Islet of Langerhans (tissue), 1 donor: ENCODE measurements around the gene HOXD12.

ENCODE experiments used
- FAIRE-seq: peaks from one replicate; lab custom pipeline; 2011; peaks lifted over from hg19 to GRCh38; lab: Jason Lieb, UNC

Gene HOXD12

DNA sequence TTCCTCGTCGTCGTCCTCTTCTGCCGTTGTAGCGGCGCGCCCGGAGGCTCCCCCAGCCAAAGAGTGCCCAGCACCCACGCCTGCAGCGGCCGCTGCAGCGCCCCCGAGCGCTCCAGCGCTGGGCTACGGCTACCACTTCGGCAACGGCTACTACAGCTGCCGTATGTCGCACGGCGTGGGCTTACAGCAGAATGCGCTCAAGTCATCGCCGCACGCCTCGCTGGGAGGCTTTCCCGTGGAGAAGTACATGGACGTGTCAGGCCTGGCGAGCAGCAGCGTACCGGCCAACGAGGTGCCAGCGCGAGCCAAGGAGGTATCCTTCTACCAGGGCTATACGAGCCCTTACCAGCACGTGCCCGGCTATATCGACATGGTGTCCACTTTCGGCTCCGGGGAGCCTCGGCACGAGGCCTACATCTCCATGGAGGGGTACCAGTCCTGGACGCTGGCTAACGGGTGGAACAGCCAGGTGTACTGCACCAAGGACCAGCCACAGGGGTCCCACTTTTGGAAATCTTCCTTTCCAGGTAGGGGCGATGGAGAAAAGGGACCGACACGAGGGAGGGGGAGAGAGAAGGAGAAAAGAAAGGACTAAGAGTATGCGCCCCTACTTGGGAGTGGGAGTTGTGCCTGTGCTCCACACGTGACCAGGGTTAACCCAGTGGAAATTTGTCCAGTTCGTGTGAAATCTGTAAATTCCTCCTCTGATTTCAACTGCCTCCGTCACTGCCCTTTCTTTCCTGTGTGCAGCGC is 6.3 kb upstream of the HOXD12 start:
- no peak for FAIRE-seq

DNA sequence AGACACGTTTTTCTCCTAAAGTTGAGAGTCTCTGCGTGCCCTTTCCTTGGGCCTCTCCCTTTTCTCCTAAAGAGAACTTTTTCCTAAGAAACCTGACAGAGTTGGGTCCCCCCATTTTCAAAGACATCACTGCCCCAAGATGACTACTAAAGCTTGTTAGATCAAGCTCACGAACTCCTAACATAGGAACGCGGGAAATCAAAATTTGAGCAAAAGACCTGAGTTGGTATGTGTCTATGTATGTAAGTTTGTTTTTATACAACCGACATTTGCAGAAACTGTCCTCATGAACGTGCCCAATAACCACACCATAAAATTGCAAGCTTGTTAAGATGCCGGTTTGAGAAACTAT is 5.7 kb upstream of the HOXD12 start:
- FAIRE-seq: no peak

DNA sequence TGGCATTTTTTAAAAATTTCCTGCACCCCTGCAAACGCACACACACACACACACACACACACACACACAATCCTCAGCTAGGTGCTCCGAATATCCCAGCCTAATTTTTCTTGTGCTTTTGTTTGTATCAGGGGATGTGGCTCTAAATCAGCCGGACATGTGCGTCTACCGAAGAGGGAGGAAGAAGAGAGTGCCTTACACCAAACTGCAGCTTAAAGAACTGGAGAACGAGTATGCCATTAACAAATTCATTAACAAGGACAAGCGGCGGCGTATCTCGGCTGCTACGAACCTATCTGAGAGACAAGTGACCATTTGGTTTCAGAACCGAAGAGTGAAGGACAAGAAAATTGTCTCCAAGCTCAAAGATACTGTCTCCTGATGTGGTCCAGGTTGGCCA is 5.2 kb upstream of the HOXD12 start:
- no peak for FAIRE-seq

DNA sequence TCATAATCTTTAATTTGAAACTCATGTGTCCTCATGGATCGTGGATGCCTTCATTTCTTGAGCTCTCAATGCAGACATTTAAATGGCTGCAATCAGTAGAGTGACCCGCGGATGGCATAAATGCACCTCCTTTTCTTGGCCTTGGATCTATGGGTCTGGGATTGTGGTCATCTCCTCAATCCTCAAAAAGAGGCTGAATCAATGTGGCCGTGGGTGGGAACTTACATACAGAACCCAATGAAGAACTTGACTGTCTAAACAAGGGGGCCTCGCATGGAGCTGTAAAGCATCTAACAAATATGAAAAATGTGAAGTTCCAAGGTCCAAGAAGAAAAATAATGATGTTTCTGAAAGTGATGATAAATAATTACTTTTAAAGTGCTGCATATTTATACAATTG is 4.2 kb upstream of the HOXD12 start:
- FAIRE-seq: no peak

DNA sequence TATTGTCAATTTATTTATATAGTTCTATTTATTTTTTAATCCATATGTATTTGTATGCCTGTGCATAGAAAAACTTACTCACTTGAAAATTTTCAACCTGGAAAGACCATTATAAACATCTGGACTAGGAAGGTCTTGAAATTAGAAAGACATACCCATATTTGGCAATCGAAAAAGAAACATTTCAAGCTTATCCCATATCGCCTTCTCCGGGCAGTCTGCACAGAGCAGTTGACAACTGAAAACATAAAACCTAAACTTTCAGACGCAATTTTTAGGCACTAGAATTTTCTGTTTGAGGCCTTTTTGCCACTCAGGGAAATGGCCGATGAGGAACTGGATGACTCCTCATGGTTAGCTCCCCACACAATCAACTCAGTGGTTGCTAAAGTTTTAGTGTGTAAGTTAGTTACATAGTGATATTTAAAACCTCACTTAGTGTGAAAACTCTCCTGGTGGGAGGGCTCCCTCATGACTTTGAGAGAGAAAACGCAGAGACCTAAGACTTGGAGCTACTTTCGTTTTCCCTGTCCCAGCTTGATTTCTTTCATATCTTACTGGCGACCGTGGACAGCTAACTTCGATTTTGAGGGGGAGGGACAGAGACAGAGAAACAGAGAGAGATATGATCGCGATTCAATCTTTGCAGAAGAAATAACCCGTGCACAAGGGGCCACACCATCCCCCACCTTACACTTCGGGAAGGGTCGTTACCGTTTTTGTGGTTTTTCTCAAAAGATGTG is 3.2 kb upstream of the HOXD12 start:
- FAIRE-seq: no peak

DNA sequence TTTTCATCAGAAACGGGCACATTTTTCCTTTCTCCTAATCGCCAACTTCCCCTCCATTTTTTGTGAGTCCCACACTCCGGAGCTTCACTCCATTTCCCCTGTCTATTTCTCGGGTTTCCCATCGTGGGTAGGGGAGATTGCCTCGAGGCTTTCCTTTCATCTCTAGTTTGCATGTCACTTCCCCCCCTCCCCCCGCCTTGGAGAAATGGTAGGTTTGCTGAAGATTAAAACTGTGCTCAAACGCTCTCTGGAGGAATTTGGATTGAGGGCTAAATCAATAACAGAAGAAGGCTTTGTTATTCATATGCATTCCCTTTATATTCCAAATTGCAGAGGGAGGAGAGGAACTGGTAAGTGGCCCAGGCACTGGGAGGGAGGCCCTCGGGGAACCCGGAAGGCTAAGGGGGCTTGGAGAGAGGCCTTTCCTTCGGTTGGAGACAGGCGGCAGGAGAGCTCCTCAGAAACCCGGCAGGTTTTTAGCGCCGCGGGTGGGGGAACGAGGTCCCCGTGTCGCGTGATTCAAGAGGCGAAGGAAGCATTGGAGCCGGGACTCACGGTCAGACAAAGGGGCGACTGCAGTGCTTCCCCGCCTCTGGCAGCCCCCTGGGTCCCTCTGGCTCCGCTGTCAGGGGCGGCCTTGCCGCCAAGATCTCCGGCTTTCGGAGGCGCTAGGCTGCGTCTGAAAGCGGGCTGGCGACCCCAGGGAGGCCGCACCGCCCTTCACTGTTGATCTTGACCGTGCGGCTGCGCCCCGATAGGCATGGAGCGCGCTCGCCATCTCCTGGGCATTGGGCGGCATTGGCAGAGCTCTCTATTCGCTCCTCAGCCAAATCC is 2.4 kb upstream of the HOXD12 start:
- FAIRE-seq: no peak

DNA sequence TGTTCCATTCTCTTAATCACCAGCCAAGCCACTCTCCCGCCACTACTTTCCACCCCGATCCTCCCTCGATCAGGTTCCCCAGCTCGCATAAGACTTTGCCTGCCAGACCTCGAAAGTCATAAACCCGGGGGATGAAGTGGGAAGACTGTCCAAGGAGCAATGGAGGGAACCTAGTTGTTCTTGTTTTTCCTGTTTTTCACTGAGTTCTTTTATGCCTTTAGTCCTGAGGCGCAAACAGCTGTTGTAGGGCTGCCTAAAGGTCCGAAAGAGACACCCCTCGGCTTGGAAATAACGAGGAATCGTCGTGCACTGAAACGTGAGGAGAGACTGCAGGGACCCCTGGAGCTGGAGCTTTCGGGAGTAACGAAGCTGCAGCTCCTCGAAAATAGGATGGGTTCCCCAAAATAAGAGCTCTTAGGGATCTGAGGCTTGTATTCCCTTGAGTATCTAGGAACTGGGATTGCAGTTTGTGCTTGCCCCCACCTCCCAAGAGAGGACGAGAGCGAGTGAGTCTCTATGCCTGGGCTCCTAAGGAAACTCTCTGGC is 1.7 kb upstream of the HOXD12 start:
- no peak for FAIRE-seq

DNA sequence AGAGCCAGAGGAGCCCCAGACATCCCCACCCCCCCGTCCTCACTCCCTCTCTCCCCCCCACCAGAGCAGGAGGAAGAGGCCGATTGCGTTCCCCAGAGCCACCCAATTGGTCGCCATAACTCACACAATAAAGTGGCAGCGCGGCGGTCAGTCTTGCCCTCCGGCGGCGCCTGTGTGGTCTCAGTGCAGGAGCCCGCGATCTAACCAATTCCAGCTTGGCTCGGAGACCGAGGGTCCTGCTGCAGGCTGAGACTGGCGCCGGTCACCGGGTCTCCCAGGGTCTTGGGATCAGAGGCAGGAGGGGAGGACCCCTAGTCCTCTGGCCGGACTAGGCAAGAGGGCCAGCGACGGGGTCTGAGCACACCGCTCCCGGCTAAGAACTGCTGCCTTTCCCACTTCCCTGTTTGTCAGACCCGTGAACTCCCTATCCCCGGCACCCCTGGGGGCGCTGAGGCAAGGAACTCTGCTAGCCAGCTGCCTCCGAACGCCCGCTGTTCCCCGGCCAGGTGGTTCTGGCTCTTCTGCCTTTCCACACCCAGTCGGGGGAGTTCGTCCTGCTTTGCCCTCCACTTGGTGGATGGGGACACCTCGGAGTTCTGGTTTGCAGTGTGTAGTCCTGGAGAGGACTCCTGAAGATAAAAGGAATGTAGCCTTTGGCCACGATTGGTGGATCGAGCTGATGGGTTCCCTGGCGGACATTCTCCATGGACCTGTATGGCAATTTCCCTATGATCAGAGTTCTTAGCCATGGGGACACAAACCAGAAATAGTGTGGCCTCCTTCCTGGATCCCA is 1.0 kb upstream of the HOXD12 start:
- no peak for FAIRE-seq

DNA sequence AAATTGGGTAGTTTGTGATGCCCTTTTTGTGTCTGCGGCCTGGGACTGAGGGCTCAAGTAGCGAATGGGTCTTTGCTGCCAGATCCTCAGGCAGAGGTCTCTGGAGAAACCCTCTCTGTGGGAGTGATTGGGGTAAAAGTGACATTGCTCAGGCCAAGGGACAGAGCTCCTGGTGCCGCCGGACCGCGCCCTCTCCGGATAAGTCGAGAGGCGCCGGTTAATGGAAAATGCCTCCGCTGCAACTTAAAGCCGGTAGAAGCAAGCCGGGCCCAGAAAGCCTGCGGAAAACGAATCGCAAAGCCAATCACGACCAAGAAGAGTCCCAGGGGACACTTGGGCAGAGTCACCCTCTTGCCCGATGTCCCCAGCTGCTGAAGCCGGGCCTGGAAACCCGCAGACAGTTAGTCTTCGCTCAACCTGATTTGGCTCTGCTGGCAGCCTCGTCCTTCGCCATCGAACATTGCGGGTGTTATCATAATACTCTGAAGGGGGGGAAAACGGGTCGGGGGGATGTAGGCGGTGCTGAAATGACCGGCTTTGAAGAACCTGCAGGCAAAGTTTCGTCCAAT is 352 bp upstream of the HOXD12 start:
- FAIRE-seq: no peak

DNA sequence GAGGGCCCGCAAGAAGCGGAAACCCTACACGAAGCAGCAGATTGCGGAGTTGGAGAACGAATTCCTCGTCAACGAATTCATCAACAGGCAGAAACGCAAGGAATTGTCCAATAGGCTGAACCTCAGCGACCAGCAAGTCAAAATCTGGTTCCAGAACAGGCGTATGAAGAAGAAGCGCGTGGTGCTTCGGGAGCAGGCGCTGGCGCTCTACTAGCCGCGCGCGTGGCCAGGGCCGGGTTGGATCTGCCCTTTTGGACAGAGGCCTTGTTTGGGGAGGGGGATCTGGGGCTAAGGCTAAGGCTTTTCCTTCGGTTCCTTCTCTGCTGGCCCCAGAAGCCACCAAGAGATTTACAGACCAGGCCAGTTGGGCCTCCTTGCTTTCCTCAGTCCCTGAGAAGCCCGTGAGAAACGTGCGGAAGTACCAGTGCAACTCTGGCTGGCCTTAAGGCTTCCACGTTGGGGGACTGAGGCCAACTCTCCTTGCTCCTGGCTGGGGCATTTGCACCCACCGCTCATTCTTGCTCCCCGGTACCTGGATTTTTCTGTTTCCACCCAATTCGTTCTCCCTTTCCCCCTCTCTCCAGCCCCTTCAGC is 1.0 kb downstream of the HOXD12 start:
- FAIRE-seq: no peak

DNA sequence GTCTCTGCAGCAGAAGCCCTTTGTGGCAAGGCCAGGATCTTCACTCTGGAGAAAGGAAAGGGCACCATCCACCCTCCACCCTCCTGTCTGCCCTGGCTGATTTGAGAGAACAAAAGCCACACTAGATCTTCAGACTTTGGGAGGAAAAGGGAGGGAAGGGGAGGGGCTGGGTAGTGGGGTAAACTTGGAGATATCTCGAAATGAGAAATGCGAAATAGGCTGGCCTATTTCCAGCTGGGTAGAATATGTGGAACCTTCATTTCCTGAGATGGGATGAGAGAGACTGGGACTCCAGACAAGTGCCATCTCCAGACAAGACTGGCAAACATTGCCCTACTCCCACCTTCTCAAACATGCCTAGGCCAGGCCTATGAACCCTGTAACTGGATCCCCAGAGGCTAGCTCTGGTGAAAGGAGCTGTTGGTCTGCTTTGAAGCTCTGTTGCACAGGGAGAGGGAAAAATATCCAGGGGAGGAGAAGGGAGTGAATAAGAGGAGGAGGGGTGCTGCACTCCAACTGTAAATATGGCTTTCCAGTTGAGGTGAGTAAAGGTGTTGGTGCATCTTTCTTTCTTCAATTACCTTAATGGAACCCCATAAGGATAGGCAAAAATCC is 1.7 kb downstream of the HOXD12 start:
- no peak for FAIRE-seq

DNA sequence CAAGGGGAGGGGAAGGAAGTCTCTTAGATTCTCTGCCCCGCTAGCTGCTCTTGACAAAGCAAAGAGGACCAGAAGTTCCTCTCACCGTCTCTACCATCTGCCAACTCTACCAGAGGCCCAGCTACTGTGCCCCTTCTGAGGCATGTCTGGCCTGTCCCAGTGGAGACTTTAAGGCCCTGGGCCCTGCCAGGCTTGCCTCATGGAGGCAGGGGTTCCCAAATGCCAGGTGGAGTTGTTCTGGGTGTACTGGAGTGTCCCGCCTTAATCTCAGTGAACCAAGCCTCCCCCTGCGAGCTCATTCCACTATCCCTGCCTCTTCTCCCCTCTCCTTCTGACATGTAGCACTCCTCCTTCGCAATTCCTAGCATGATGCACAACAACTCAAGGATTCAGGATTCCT is 2.2 kb downstream of the HOXD12 start:
- no peak for FAIRE-seq

DNA sequence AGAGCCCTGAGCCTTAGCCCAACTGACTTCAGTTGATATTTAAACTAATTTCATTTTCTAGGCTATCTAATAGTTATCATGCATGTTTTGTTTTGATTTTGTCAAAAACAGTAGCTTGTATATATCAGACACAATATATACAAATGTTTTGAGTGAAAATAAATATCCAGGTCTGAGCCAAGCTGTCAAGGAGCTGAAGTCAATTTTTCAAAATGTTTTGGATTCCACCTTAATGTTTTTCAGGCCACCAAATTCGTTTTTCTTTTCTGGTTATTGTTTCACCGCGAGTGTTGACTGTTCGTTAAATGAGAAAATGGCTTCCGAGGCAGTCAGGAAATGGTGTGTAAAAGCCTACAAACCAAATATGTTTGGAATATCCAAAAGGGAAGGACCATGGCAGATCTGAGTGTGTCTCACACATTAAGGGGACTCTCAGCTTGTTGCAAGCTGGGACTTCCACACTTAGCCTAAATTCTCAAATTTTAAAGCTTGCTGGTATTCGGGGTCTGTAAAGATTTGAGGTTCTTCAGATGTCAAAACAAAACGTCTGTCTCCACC is 2.8 kb downstream of the HOXD12 start:
- no peak for FAIRE-seq

DNA sequence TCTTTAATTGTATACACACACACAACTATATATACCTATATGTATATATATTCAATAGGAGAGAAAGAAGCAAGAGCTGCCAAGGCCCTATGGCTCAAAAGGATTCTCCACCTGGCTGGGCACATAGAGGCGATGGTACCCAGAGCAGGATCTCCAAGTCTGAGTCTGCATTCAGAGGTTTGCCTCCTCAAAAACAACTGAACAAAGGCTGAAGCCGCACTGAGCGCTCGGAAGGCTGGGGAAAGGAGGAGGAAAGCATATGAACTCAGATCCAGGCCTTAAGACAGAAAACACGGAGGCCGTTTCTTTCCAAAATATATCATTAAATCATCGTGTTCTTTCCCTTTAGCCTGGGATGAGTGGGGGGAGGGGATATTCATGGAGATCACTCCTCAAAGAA is 3.6 kb downstream of the HOXD12 start:
- FAIRE-seq: no peak

DNA sequence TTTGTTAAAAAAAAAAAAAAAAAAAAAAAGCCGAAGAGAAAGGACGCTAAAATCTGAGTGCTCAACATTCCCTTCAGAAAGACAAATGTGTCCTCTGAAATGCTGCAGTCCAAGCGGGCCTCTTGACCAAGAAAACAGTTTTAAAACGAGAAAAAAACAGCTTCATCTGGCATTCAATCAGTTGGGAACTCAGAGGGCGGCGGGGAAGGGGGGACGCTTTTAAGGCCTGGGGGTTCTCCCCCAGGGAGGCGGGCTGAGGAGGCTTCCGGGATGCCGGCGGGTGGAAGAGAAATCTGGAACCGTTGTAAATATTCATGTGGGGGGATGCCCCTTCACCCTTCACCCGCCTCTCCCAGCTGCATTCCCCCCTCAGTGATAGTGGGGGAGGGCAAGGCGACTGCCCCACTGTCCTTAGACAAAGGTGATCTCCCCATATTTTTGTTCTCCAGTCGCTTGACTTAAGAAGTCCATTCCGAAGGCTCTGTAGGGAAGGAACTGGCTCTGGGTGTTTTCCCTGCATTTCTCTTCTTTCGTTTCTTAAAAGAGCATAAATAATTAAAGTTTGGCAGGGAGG is 4.2 kb downstream of the HOXD12 start:
- no peak for FAIRE-seq

DNA sequence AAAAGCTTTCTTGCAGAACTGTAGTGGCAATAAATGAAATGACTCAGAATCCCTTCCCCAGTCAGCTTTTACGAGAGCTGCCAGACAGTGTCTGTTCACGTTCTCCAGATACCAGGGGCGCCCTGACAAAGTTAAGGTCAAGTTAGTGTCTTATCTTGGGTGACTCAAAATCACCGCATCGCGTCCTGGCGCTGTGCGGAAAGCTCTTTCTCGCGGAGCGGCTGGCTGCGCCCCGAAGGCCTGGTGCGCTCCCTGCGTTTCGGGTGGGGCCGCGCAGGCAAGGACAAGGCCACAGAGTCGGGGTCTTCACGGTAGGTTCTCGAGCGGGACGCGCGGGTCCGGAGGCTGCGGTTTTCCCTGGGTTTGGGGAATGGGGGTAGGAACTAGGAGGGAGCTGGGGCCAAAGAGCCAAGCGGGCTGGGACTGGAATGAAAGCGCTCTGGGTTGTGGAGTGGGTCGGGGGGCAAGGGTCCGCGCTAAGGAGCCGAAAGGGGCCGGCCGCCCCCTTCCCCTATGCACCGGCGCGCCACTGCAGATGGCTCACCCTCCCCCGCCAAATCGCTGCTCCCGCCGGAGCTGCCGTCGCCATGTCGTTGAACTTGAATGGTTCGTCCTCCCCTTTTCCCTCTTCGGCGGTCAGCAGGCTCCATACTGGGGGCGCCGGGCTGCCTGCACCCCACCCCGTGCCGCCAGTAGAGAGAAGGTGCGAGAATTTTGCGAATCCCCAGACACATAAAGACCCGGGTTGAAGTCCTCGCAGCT is 4.9 kb downstream of the HOXD12 start:
- FAIRE-seq: no peak

DNA sequence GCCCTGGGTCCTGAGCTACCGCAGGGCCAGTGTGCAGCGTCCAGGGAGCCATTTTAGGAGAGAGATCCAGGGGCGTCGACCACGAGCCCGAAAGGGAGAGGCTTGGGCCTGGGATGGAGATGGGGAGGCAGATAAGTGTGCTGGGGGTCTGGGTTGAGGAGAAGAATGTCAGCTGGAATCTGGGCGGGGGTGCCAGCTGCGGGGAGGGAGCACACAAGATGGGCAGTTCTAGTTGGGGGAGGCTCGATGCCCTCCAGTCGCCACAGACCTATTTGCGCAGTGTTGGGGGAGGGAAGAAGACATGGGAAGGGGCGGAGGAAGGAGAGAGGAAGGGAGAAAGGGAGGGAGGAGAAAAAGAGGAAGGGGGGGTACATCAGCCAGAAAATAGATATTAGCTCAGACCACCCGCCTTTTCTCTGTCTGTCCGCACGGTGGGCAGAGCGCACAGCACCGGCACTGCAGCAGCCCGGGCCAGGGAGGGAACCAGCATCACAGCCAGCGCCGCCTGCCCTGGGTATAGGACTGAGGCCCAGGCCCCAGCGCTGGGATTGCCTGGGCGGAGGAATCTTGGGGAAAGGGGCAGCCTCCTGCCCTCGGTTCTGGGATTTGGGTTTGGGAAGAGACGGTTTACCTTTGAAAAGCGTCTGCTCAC is 5.6 kb downstream of the HOXD12 start:
- FAIRE-seq: no peak

DNA sequence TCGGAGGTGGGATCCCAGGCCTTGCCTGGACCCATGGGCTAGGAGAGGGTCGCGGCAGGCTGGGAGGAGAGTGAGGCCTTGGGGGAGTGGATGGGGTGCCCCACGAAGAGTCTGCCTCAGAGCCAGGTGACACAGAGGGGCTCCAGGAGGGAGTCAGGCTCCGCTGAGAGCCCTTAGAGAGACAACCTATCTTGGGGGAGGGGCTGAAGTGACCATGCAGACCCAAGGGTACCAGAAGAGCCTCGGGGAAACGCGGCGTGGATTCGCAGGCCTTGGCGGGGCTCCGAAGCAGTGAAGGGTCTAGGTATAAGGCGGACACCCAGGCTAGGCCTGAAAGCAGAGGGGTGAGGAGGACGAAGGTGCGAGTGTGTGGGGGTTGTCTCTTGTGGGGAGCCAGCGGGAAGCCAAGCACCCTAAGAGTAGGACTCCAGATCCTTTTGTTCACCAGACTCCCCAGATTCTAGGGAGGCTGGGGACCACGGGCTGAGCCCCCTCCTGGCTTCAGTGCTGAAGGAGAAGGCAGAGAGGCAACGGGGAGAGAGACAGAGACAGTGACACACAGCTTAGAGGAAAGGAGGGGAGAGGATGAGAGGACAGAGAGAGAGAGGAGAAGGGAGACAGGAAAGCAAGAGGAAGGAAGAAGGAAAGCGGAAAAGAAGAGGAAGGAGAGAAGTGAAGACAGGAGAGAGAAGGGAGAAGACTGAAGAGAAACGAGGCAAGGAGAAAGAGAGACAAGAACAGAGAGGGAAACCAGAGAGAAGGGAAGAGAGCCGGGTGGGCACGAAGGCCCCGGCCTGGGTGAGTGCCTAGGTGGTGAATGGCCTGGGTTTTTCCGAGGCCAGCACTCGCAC is 6.4 kb downstream of the HOXD12 start:
- FAIRE-seq: no peak
